Endothelial cell (in vitro differentiated cells): ENCODE results near the gene MESP2. TPM values are rescaled to one million over a fixed set of nuclear protein-coding genes. Genes with fewer than 3 reads are reported as not detected.

Experiments
- DNase-seq: peaks from one replicate; pipeline ENCODE4 v3.0.0; 2021; ENCODE audit warnings: low spot score
- H3K27ac Mint-ChIP-seq: one replicate; pipeline ENCODE4 v1.8.0; 2021; ENCODE audit warnings: mixed read lengths, inconsistent platforms; ENCODE audit not compliant: unreplicated experiment
- H3K27me3 Mint-ChIP-seq: one replicate; pipeline ENCODE4 v1.8.0; 2021; ENCODE audit warnings: mild to moderate bottlenecking, moderate library complexity, mixed read lengths, inconsistent platforms; ENCODE audit not compliant: unreplicated experiment
- H3K36me3 Mint-ChIP-seq: one replicate; pipeline ENCODE4 v1.8.0; 2021; ENCODE audit warnings: mild to moderate bottlenecking, low read depth, mixed read lengths, inconsistent platforms; ENCODE audit not compliant: unreplicated experiment
- H3K4me1 Mint-ChIP-seq: one replicate; pipeline ENCODE4 v1.8.0; 2021; ENCODE audit warnings: mild to moderate bottlenecking, mixed read lengths, inconsistent platforms; ENCODE audit not compliant: unreplicated experiment
- H3K4me3 Mint-ChIP-seq: one replicate; pipeline ENCODE4 v1.8.0; 2021; ENCODE audit warnings: mild to moderate bottlenecking, mixed read lengths, inconsistent platforms; ENCODE audit not compliant: unreplicated experiment
- H3K9me3 Mint-ChIP-seq: one replicate; pipeline ENCODE4 v1.8.0; 2021; ENCODE audit warnings: mixed read lengths, inconsistent platforms; ENCODE audit not compliant: unreplicated experiment
- CTCF ChIP-seq: fragments of 200-600 bp; sonication (generic); IDR thresholded peaks from one replicate; pipeline ENCODE4 v1.5.0; 2021; ENCODE audit warnings: antibody characterized with exemption; ENCODE audit not compliant: unreplicated experiment
- total RNA-seq: library from RNA; stranded (reverse); fragmentation: NEBNext Ultra II Directional; extraction: Animal tissue kit (Norgen Biotek cat#: 25700); gene quantifications from one replicate; pipeline ENCODE4 v1.2.1, GENCODE V29; 2021; ENCODE audit not compliant: unreplicated experiment

The MESP2 gene
- total RNA-seq, 1 donor from 2014 or later, result 0.33 TPM

- H3K27ac Mint-ChIP-seq, result no peak overlapping the region
- H3K4me3 Mint-ChIP-seq, result no peak overlapping the region
- H3K4me1 Mint-ChIP-seq, result peaks cover 5% of the 10 kb centered on the region
- no peaks in the 10 kb centered on the region for H3K9me3 Mint-ChIP-seq
- DNase-seq, result peak; percentile 69
- H3K36me3 Mint-ChIP-seq, result no peaks in the 10 kb centered on the region
- TF ChIP-seq CTCF, result peak; percentile 93
- peaks cover 1% of the 10 kb centered on the region for H3K27me3 Mint-ChIP-seq
Measured at GRCh38 chr15:89740137-89740536, 36.0 kb upstream of the MESP2 start.

- Mint-ChIP-seq H3K9me3 (no peaks in the 10 kb centered on the region), H3K4me3 (no peak overlapping the region), H3K27ac (no peak overlapping the region), H3K36me3 (no peaks in the 10 kb centered on the region), H3K27me3 (peaks cover 1% of the 10 kb centered on the region), H3K4me1 (no peaks in the 10 kb centered on the region)
- DNase-seq, result no peak
- TF ChIP-seq CTCF, result no peak
Measured at GRCh38 chr15:89743011-89743410, 33.1 kb upstream of the MESP2 start.

GRCh38 chr15:89743594-89743993 lies 32.5 kb upstream of the MESP2 start:
- Mint-ChIP-seq H3K9me3 (no peaks in the 10 kb centered on the region), H3K27ac (no peak overlapping the region), H3K4me3 (no peak overlapping the region), H3K27me3 (peaks cover 1% of the 10 kb centered on the region), H3K36me3 (no peaks in the 10 kb centered on the region), H3K4me1 (no peaks in the 10 kb centered on the region)
- TF ChIP-seq CTCF, result no peak
- no peak for DNase-seq

- H3K9me3 Mint-ChIP-seq, result no peaks in the 10 kb centered on the region
- no peaks in the 10 kb centered on the region for H3K36me3 Mint-ChIP-seq
Measured at GRCh38 chr15:89745131-89745530, 31.0 kb upstream of the MESP2 start.

GRCh38 chr15:89745768-89746167 lies 30.4 kb upstream of the MESP2 start:
- Mint-ChIP-seq H3K27ac (no peak overlapping the region), H3K27me3 (peaks cover 7% of the 10 kb centered on the region), H3K4me3 (no peak overlapping the region), H3K9me3 (no peaks in the 10 kb centered on the region), H3K4me1 (no peaks in the 10 kb centered on the region), H3K36me3 (no peaks in the 10 kb centered on the region)
- no peak for TF ChIP-seq CTCF
- DNase-seq, result no peak

More at GRCh38 chr15:89745131-89745530, 31.0 kb upstream of the MESP2 start:
- H3K27ac Mint-ChIP-seq, result no peak overlapping the region
- H3K27me3 Mint-ChIP-seq, result peaks cover 7% of the 10 kb centered on the region
- H3K4me3 Mint-ChIP-seq, result no peak overlapping the region
- H3K4me1 Mint-ChIP-seq, result no peaks in the 10 kb centered on the region
- DNase-seq, result no peak
- TF ChIP-seq CTCF, result no peak
